ENCODE data around the gene LUM. TPM values are rescaled to one million over a fixed set of nuclear protein-coding genes. Genes with fewer than 3 reads are reported as not detected.
"Not testable (repeated sequence)": the region's sequence is repeated elsewhere in the genome, so short reads cannot be mapped to it uniquely, and the experiment has no call there.

The LUM gene
- total RNA-seq, 1 experiment from 2014 or later = 0.31 TPM

- H3K36me3 Mint-ChIP-seq (ENCODE audit: insufficient read depth, unreplicated experiment) = no peaks in the 10 kb centered on the region
- no peak overlapping the region for H3K4me3 Mint-ChIP-seq (ENCODE audit: low read depth, unreplicated experiment)
- H3K27ac Mint-ChIP-seq (ENCODE audit: unreplicated experiment) = no peak overlapping the region
- TF ChIP-seq CTCF (IDR thresholded peaks at IDR 0.05; ENCODE audit: unreplicated experiment) = no peak
- intact Hi-C loops (cut with micrococcal nuclease; ENCODE audit: unreplicated experiment) = no loop called here
- no peak for DNase-seq
- peaks cover 7% of the 10 kb centered on the region for H3K4me1 Mint-ChIP-seq (ENCODE audit: low read depth, unreplicated experiment)
- peaks cover 14% of the 10 kb centered on the region for H3K9me3 Mint-ChIP-seq (ENCODE audit: low read depth, unreplicated experiment)
- no TSS peak for BruUV-seq (replicated peaks)
- CTCF ChIA-PET = interaction anchor here (1.0 kb wide), 1 partner anchor 16 kb away, joined by 3 read pairs; no protein-coding TSS in a partner anchor
- no peaks in the 10 kb centered on the region for H3K27me3 Mint-ChIP-seq (ENCODE audit: unreplicated experiment)
These were observed 19.2 kb downstream of the LUM start for GRCh38 chr12:91091916-91092715.

GRCh38 chr12:91089953-91090352, 21.3 kb downstream of the LUM start:
- DNase-seq; H3K4me3 Mint-ChIP-seq (ENCODE audit: low read depth, unreplicated experiment); intact Hi-C loops (cut with micrococcal nuclease; ENCODE audit: unreplicated experiment); BruUV-seq (replicated peaks); H3K4me1 Mint-ChIP-seq (ENCODE audit: low read depth, unreplicated experiment); H3K27me3 Mint-ChIP-seq (ENCODE audit: unreplicated experiment); CTCF ChIA-PET; H3K36me3 Mint-ChIP-seq (ENCODE audit: insufficient read depth, unreplicated experiment); H3K27ac Mint-ChIP-seq (ENCODE audit: unreplicated experiment): not testable (repeated sequence)
- peaks cover 14% of the 10 kb centered on the region for H3K9me3 Mint-ChIP-seq (ENCODE audit: low read depth, unreplicated experiment)

- BruUV-seq (replicated peaks) = no TSS peak
- intact Hi-C loops (cut with micrococcal nuclease; ENCODE audit: unreplicated experiment) = no loop called here
- CTCF ChIA-PET = no interaction called here
- H3K36me3 Mint-ChIP-seq (ENCODE audit: insufficient read depth, unreplicated experiment) = no peaks in the 10 kb centered on the region
- no peak for DNase-seq
- peaks cover 3% of the 10 kb centered on the region for H3K9me3 Mint-ChIP-seq (ENCODE audit: low read depth, unreplicated experiment)
- no peak overlapping the region for H3K27ac Mint-ChIP-seq (ENCODE audit: unreplicated experiment)
- TF ChIP-seq CTCF (IDR thresholded peaks at IDR 0.05; ENCODE audit: unreplicated experiment) = no peak
- peaks cover 30% of the 10 kb centered on the region for H3K4me1 Mint-ChIP-seq (ENCODE audit: low read depth, unreplicated experiment)
- no peak overlapping the region for H3K4me3 Mint-ChIP-seq (ENCODE audit: low read depth, unreplicated experiment)
- H3K27me3 Mint-ChIP-seq (ENCODE audit: unreplicated experiment) = no peaks in the 10 kb centered on the region
These were observed 31.3 kb downstream of the LUM start for GRCh38 chr12:91080041-91080440.

- peaks cover 3% of the 10 kb centered on the region for H3K9me3 Mint-ChIP-seq (ENCODE audit: low read depth, unreplicated experiment)
- no peaks in the 10 kb centered on the region for H3K36me3 Mint-ChIP-seq (ENCODE audit: insufficient read depth, unreplicated experiment)
- CTCF ChIA-PET = no interaction called here
- no peaks in the 10 kb centered on the region for H3K27me3 Mint-ChIP-seq (ENCODE audit: unreplicated experiment)
- intact Hi-C loops (cut with micrococcal nuclease; ENCODE audit: unreplicated experiment) = loop anchor here (2.0 to 10.0 kb wide), 2 partner anchors 78 to 224 kb away; no protein-coding TSS in a partner anchor
- no TSS peak for BruUV-seq (replicated peaks)
- H3K27ac Mint-ChIP-seq (ENCODE audit: unreplicated experiment) = peak overlapping the region; percentile 3
- TF ChIP-seq CTCF (IDR thresholded peaks at IDR 0.05; ENCODE audit: unreplicated experiment) = no peak
- DNase-seq = no peak
- H3K4me3 Mint-ChIP-seq (ENCODE audit: low read depth, unreplicated experiment) = no peak overlapping the region
- peaks cover 37% of the 10 kb centered on the region for H3K4me1 Mint-ChIP-seq (ENCODE audit: low read depth, unreplicated experiment)
These were observed 32.8 kb downstream of the LUM start for GRCh38 chr12:91078501-91078900.
